Activated naive CD4-positive, alpha-beta T cell treated with anti-CD3 and anti-CD28 coated beads for 36 hours (primary cell): ENCODE data around the gene DAD1. TPM values are rescaled to one million over a fixed set of nuclear protein-coding genes. Genes with fewer than 3 reads are reported as not detected.
"Not testable (repeated sequence)": the region's sequence is repeated elsewhere in the genome, so short reads cannot be mapped to it uniquely, and the experiment has no call there.

Source experiments
- CTCF ChIA-PET: fragments of 350-600 bp; sonication (Branson Sonifier 250); formaldehyde crosslinking; loops from one replicate; lab custom pipeline; 2021; ENCODE audit warnings: antibody characterized with exemption; lab: Charles Lee
- DNase-seq: peaks from one replicate; pipeline ENCODE4 v3.0.0-alpha.2; 2020
- H3K27ac Mint-ChIP-seq: one replicate; pipeline ENCODE4 v1.8.0; 2021; ENCODE audit warnings: mild to moderate bottlenecking, mixed read lengths
- H3K27me3 Mint-ChIP-seq: one replicate; pipeline ENCODE4 v1.8.0; 2021; ENCODE audit warnings: low read depth, mixed read lengths
- H3K36me3 Mint-ChIP-seq: one replicate; pipeline ENCODE4 v1.8.0; 2021; ENCODE audit warnings: low read depth, mixed read lengths
- H3K4me1 Mint-ChIP-seq: one replicate; pipeline ENCODE4 v1.8.0; 2021; ENCODE audit warnings: low read depth, mixed read lengths
- H3K4me3 Mint-ChIP-seq: one replicate; pipeline ENCODE4 v1.8.0; 2021; ENCODE audit warnings: mild to moderate bottlenecking, moderate library complexity, mixed read lengths
- H3K9me3 Mint-ChIP-seq: one replicate; pipeline ENCODE4 v1.8.0; 2021; ENCODE audit warnings: mixed read lengths
- intact Hi-C: fragments of 100-400 bp; cut with micrococcal nuclease; formaldehyde crosslinking; loops from one replicate; pipeline ENCODE4 v1.15.1; 2023
- total RNA-seq, 2 experiments: library from RNA; stranded (reverse); gene quantifications; one replicate each; pipeline ENCODE4 v1.2.3, GENCODE V29; 2021

Gene DAD1
- total RNA-seq, 2 experiments from 2014 or later, result 219 to 226 TPM

GRCh38 chr14:22549324-22549962 is 39.6 kb downstream of the DAD1 start:
- no peak for DNase-seq
- Mint-ChIP-seq H3K4me3 (peak overlapping the region; percentile 67), H3K36me3 (peaks cover 90% of the 10 kb centered on the region), H3K4me1 (peaks cover 90% of the 10 kb centered on the region), H3K27ac (peak overlapping the region; percentile 98), H3K27me3 (no peaks in the 10 kb centered on the region), H3K9me3 (no peaks in the 10 kb centered on the region)
- CTCF ChIA-PET, result interaction anchor here (0.7 to 8.0 kb wide), 11 partner anchors 10 to 561 kb away, joined by 3 to 67 read pairs (median 4); no protein-coding TSS in a partner anchor
- intact Hi-C loops, result no loop called here

GRCh38 chr14:22547948-22548750 is 40.9 kb downstream of the DAD1 start:
- H3K27ac Mint-ChIP-seq, result peak overlapping the region; percentile 98
- no peaks in the 10 kb centered on the region for H3K9me3 Mint-ChIP-seq
- CTCF ChIA-PET, result interaction anchor here (0.6 to 8.0 kb wide), 13 partner anchors 9 to 825 kb away, joined by 3 to 67 read pairs (median 3); no protein-coding TSS in a partner anchor
- DNase-seq, result peak; percentile 41
- peaks cover 92% of the 10 kb centered on the region for H3K4me1 Mint-ChIP-seq
- H3K36me3 Mint-ChIP-seq, result peaks cover 96% of the 10 kb centered on the region
- intact Hi-C loops, result no loop called here
- peak overlapping the region; percentile 67 for H3K4me3 Mint-ChIP-seq
- no peaks in the 10 kb centered on the region for H3K27me3 Mint-ChIP-seq

- H3K27ac Mint-ChIP-seq, result peak overlapping the region; percentile 98
- no peaks in the 10 kb centered on the region for H3K9me3 Mint-ChIP-seq
- H3K4me1 Mint-ChIP-seq, result peaks cover 91% of the 10 kb centered on the region
- DNase-seq, result peak; percentile 12
- H3K36me3 Mint-ChIP-seq, result peaks cover 96% of the 10 kb centered on the region
- no peaks in the 10 kb centered on the region for H3K27me3 Mint-ChIP-seq
- H3K4me3 Mint-ChIP-seq, result peak overlapping the region; percentile 67
- intact Hi-C loops, result no loop called here
- CTCF ChIA-PET, result interaction anchor here (0.7 to 8.0 kb wide), 6 partner anchors 8 to 824 kb away, joined by 3 to 67 read pairs (median 8); no protein-coding TSS in a partner anchor
Measured at GRCh38 chr14:22547313-22547947, 41.6 kb downstream of the DAD1 start.

GRCh38 chr14:22546722-22547071 is 42.3 kb downstream of the DAD1 start:
- peaks cover 91% of the 10 kb centered on the region for H3K4me1 Mint-ChIP-seq
- CTCF ChIA-PET, result interaction anchor here (0.7 to 8.0 kb wide), 6 partner anchors 7 to 633 kb away, joined by 3 to 67 read pairs (median 9); no protein-coding TSS in a partner anchor

GRCh38 chr14:22545842-22546721 is 42.9 kb downstream of the DAD1 start:
- H3K9me3 Mint-ChIP-seq, result no peaks in the 10 kb centered on the region
- peaks cover 96% of the 10 kb centered on the region for H3K36me3 Mint-ChIP-seq
- peak overlapping the region; percentile 98 for H3K27ac Mint-ChIP-seq
- CTCF ChIA-PET, result interaction anchor here (0.6 to 8.0 kb wide), 12 partner anchors 7 to 632 kb away, joined by 3 to 67 read pairs (median 3); no protein-coding TSS in a partner anchor
- peak overlapping the region; percentile 67 for H3K4me3 Mint-ChIP-seq
- H3K4me1 Mint-ChIP-seq, result peaks cover 91% of the 10 kb centered on the region
- intact Hi-C loops, result no loop called here
- DNase-seq, result peak; percentile 64
- no peaks in the 10 kb centered on the region for H3K27me3 Mint-ChIP-seq

More at GRCh38 chr14:22546722-22547071, 42.3 kb downstream of the DAD1 start:
- H3K36me3 Mint-ChIP-seq, result peaks cover 96% of the 10 kb centered on the region
- DNase-seq, result no peak
- H3K9me3 Mint-ChIP-seq, result no peaks in the 10 kb centered on the region
- H3K27ac Mint-ChIP-seq, result peak overlapping the region; percentile 98
- H3K4me3 Mint-ChIP-seq, result peak overlapping the region; percentile 67
- H3K27me3 Mint-ChIP-seq, result no peaks in the 10 kb centered on the region
- intact Hi-C loops, result no loop called here

- Mint-ChIP-seq H3K36me3 (peaks cover 96% of the 10 kb centered on the region), H3K4me1 (peaks cover 90% of the 10 kb centered on the region), H3K4me3 (peak overlapping the region; percentile 67), H3K9me3 (no peaks in the 10 kb centered on the region), H3K27me3 (no peaks in the 10 kb centered on the region), H3K27ac (peak overlapping the region; percentile 98)
- DNase-seq, result no peak
- intact Hi-C loops, result no loop called here
- CTCF ChIA-PET, result interaction anchor here (0.6 to 3.1 kb wide), 9 partner anchors 11 to 631 kb away, joined by 3 to 18 read pairs (median 3); no protein-coding TSS in a partner anchor
Measured at GRCh38 chr14:22544881-22545420, 44.1 kb downstream of the DAD1 start.

- Mint-ChIP-seq H3K9me3 (no peaks in the 10 kb centered on the region), H3K27me3 (no peaks in the 10 kb centered on the region), H3K36me3 (peaks cover 96% of the 10 kb centered on the region), H3K4me3 (peak overlapping the region; percentile 67), H3K4me1 (peaks cover 90% of the 10 kb centered on the region), H3K27ac (peak overlapping the region; percentile 98)
- DNase-seq, result no peak
- CTCF ChIA-PET, result interaction anchor here (1.6 to 3.1 kb wide), 2 partner anchors 11 to 20 kb away, joined by 3 to 18 read pairs; no protein-coding TSS in a partner anchor
- intact Hi-C loops, result no loop called here
Measured at GRCh38 chr14:22544406-22544805, 44.6 kb downstream of the DAD1 start.

GRCh38 chr14:22543570-22544357 is 45.3 kb downstream of the DAD1 start:
- H3K4me1 Mint-ChIP-seq, result peaks cover 90% of the 10 kb centered on the region
- H3K4me3 Mint-ChIP-seq, result peak overlapping the region; percentile 67
- CTCF ChIA-PET, result interaction anchor here (3.1 to 4.3 kb wide), 2 partner anchors 12 kb away, joined by 18 to 29 read pairs; no protein-coding TSS in a partner anchor
- peak overlapping the region; percentile 98 for H3K27ac Mint-ChIP-seq
- H3K9me3 Mint-ChIP-seq, intact Hi-C loops, H3K27me3 Mint-ChIP-seq: not testable (repeated sequence)
- H3K36me3 Mint-ChIP-seq, result peaks cover 96% of the 10 kb centered on the region
- peak; percentile 64 for DNase-seq

- H3K27ac Mint-ChIP-seq, result peak overlapping the region; percentile 98
- intact Hi-C loops, result no loop called here
- no peaks in the 10 kb centered on the region for H3K9me3 Mint-ChIP-seq
- H3K4me1 Mint-ChIP-seq, result peaks cover 93% of the 10 kb centered on the region
- CTCF ChIA-PET, result interaction anchor here (0.7 to 6.7 kb wide), 12 partner anchors 8 to 690 kb away, joined by 3 to 67 read pairs (median 4); no protein-coding TSS in a partner anchor
- peak overlapping the region; percentile 67 for H3K4me3 Mint-ChIP-seq
- peaks cover 98% of the 10 kb centered on the region for H3K36me3 Mint-ChIP-seq
- no peak for DNase-seq
- H3K27me3 Mint-ChIP-seq, result no peaks in the 10 kb centered on the region
Measured at GRCh38 chr14:22542360-22542759, 46.7 kb downstream of the DAD1 start.

- Mint-ChIP-seq H3K4me3 (peak overlapping the region; percentile 67), H3K27me3 (no peaks in the 10 kb centered on the region), H3K27ac (peak overlapping the region; percentile 98), H3K36me3 (peaks cover 98% of the 10 kb centered on the region), H3K4me1 (peaks cover 93% of the 10 kb centered on the region), H3K9me3 (no peaks in the 10 kb centered on the region)
- intact Hi-C loops, result loop anchor here (1.0 kb wide), 1 partner anchor 9 kb away; no protein-coding TSS in a partner anchor
- DNase-seq, result no peak
- CTCF ChIA-PET, result interaction anchor here (0.7 to 6.7 kb wide), 15 partner anchors 8 to 774 kb away, joined by 3 to 67 read pairs (median 4); no protein-coding TSS in a partner anchor
Measured at GRCh38 chr14:22541721-22542120, 47.3 kb downstream of the DAD1 start.
